Cardiac fibroblast (primary cell): ENCODE results near the gene PCDHGA1.

ENCODE experiments used
- DNase-seq, 2 donors: peaks; one replicate each; pipeline versions ENCODE4 v3.0.0 to v3.0.0-alpha.2; 2010; ENCODE audit warnings: low read depth in 2 of 2
- H3K4me3 ChIP-seq, 2 donors: replicated peaks in 1 of 2; 1 replicate in 1 of 2; 2 replicates in 1 of 2; pipeline ENCODE4 v1.5.1; 2011; ENCODE audit warnings: low read depth in 2 of 2, low read length in 2 of 2, mild to moderate bottlenecking in 2 of 2, moderate library complexity in 1 of 2
- TF ChIP-seq, protein P1 (sequence below): IDR thresholded peaks from one replicate; pipeline ENCODE4 v1.5.1; 2011; ENCODE audit warnings: low read depth, mild to moderate bottlenecking, low read length, inconsistent platforms

Gene PCDHGA1

DNA sequence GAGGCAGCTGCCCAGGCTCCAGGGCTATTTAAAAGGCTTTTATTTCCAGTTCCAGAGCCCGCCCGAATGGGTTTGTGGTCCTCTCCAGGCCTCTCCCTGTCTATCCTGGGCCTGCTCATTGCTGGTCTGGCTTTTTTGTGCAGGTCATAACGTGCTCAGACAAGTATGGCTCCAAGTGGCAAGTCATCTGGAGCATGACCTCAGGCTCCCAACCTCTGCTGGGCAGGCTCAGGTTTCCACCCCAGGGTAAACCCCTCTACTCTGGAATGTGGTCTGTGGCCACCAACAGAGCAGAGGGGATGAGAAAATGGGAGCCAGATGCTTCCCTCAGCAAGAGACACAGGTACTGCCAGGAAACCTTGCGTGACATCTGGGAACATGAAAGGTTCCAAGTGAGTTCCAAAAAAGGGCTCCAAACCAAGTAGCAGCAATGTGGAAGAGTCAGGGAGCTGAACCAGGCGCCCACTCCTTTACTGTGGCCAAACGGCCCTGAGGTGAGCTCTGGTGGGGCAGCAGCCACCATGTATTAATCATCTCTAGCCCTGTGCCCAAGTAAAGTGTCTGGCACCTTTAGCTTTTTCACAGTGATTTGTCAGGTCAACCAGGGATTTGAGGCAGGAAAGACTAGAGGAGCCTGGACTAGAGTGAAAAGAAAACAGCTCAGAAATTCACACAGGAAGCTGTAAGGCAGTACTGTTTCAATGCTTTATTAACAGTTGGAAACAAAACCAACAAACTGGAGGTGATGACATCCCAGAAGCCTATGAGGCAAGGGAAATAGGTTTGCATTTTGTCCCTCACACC, 184.2 kb downstream of the PCDHGA1 start:
- TF ChIP-seq, protein P1, sequence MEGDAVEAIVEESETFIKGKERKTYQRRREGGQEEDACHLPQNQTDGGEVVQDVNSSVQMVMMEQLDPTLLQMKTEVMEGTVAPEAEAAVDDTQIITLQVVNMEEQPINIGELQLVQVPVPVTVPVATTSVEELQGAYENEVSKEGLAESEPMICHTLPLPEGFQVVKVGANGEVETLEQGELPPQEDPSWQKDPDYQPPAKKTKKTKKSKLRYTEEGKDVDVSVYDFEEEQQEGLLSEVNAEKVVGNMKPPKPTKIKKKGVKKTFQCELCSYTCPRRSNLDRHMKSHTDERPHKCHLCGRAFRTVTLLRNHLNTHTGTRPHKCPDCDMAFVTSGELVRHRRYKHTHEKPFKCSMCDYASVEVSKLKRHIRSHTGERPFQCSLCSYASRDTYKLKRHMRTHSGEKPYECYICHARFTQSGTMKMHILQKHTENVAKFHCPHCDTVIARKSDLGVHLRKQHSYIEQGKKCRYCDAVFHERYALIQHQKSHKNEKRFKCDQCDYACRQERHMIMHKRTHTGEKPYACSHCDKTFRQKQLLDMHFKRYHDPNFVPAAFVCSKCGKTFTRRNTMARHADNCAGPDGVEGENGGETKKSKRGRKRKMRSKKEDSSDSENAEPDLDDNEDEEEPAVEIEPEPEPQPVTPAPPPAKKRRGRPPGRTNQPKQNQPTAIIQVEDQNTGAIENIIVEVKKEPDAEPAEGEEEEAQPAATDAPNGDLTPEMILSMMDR, result no peak
- DNase-seq, result peak; percentile 43 to 68
- peak overlapping the region; percentile 44 to 47 for H3K4me3 ChIP-seq

- DNase-seq, result no peak
- no peak overlapping the region for H3K4me3 ChIP-seq
- TF ChIP-seq, protein P1, result no peak
These were observed 184.8 kb downstream of the PCDHGA1 start for GRCh38 chr5:141515141-141515540.

DNA sequence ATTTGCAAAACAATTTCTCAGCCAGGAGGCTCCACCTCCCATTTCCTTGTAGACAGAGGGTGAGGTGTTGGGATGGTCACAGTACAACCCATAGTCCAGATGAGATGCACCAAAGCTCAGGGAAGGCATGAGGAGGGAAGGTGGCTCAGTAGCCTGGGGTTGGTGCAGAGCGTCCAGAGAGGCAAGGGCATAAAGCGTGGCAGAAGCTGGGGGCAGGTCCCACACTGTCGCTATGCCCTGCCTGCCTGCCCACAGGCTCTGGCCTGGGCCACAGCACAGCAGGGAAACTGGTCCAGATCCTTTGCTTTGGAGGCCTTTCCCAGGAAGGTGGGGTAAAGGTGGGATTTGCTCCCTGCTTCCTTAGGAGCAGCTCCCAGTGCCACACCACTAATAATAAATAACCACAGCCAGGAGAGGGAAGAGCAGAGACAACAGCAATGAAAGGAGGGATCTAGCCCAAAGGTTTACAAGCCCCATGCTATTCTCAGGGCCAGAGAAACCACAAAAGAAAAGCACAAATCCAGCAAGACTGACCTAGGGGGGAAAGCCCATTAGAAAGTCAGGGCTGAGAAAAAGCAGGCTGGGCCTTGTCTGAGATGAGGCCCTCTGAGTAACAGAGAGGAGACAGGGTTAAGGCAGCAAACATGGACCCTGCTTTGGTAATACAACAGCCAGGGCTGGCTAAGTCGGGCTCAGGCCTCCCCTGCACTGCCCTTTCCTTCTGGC, 185.8 kb downstream of the PCDHGA1 start:
- TF ChIP-seq, protein P1, result no peak
- DNase-seq, result no peak

DNA sequence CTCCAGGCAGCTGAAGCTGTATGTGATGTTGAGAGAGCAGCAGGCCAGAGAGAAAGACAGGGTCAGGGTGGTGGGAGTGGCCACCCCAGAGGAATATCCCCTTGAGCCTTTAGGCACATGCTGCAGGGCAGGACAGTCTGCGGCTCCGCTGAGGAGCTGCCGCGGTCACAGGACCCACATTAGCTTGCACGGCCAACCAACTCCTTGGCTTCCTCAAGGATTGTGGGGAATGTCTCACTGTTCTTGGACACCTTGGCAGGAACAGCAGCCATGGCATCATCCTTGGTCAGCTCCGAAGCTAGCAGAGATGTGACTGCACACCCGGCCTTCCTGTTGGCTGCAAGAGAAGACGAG, 186.3 kb downstream of the PCDHGA1 start:
- no peak overlapping the region for H3K4me3 ChIP-seq
- TF ChIP-seq, protein P1, result no peak
- no peak for DNase-seq

More for the DNA sequence above, 185.8 kb downstream of the PCDHGA1 start:
- H3K4me3 ChIP-seq, result no peak overlapping the region

GRCh38 chr5:141517312-141517711, 187.0 kb downstream of the PCDHGA1 start:
- TF ChIP-seq, protein P1, result no peak
- H3K4me3 ChIP-seq, result no peak overlapping the region
- no peak for DNase-seq

GRCh38 chr5:141517880-141518617, 187.7 kb downstream of the PCDHGA1 start:
- H3K4me3 ChIP-seq, result no peak overlapping the region
- TF ChIP-seq, protein P1, result no peak
- DNase-seq, result peak in 1 of 2 donors; percentile 71
